Natural killer cell treated with Interleukin-12 subunit alpha and Interleukin-12 subunit beta and Interleukin-15 and Interleukin-18, amount 100 ng/mL, for 72 hours (primary cell): ENCODE data around the gene ABHD2. TPM values are rescaled to one million over a fixed set of nuclear protein-coding genes. Genes with fewer than 3 reads are reported as not detected.
A peak's percentile ranks its signal among the peaks of the same experiment; 100 is the strongest.

ENCODE experiments used
- ATAC-seq, 2 donors: fragments of 150-1000 bp; cut with Tn5 transposase in 1 of 2; sonication (Bioruptor Pico), chemical (Tn5 transposase) in 1 of 2; 2 replicates each; pipeline ENCODE4 v1.10.0; 2021
- DNase-seq: peaks from one replicate; pipeline ENCODE4 v3.0.0; 2022; ENCODE audit warnings: low spot score
- H3K27ac Mint-ChIP-seq, 2 donors: 1 replicate in 1 of 2; 2 replicates in 1 of 2; pipeline ENCODE4 v1.8.0; 2022; ENCODE audit warnings: mixed read lengths in 2 of 2, mild to moderate bottlenecking in 1 of 2, moderate library complexity in 1 of 2
- H3K27me3 Mint-ChIP-seq, 2 donors: 1 replicate in 1 of 2; 2 replicates in 1 of 2; pipeline ENCODE4 v1.8.0; 2022; ENCODE audit warnings: mixed read lengths in 2 of 2
- H3K36me3 Mint-ChIP-seq: one replicate; pipeline ENCODE4 v1.8.0; 2022; ENCODE audit warnings: mixed read lengths
- H3K4me1 Mint-ChIP-seq, 2 donors: 1 replicate in 1 of 2; 2 replicates in 1 of 2; pipeline ENCODE4 v1.8.0; 2022; ENCODE audit warnings: low read depth in 2 of 2, mixed read lengths in 2 of 2, mild to moderate bottlenecking in 1 of 2
- H3K4me3 Mint-ChIP-seq: one replicate; pipeline ENCODE4 v1.8.0; 2022; ENCODE audit warnings: mixed read lengths
- H3K9me3 Mint-ChIP-seq: 2 replicates; pipeline ENCODE4 v1.8.0; 2022; ENCODE audit warnings: mixed read lengths
- total RNA-seq, 2 donors: library from RNA; stranded (reverse); gene quantifications; one replicate each; pipeline ENCODE4 v1.2.3, GENCODE V29; 2022

The ABHD2 gene
- total RNA-seq, 2 donors from 2014 or later: 130 to 214 TPM

DNA sequence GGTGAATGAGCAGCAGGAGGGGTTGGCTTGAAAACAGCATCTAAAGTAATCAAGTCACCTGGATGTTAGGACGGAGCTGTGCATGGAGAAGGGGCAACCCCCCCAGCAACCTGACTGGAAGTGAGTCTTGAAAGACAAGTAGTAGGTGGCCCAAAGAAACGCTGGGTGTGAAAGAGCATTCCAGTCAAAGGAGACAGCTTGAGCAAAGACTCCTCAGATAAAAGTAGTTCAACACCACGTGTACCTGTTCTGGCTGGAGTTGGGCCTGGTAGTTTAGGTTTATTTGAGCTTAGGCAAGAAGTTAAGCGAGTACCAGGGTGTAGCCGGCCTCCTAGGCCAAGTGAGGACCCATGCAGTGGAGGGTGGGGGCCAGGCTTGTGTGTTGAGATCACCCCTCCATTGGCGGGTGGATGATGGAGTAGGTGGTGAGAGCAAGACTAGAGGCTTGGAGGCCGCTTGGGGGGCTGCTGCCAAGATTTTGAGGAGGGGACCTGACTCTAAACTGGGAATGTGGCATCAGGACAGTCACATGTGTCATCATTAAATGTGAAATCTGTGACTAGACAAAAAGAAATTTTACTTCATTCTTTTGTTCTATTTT is 61.3 kb downstream of the ABHD2 start:
- H3K4me3 Mint-ChIP-seq: no peak overlapping the region
- DNase-seq (no peak), ATAC-seq (no peak)
- peaks cover 40 to 44% of the 10 kb centered on the region in 2 donors for H3K4me1 Mint-ChIP-seq
- no peaks in the 10 kb centered on the region for H3K27me3 Mint-ChIP-seq
- peak overlapping the region; percentile 3 to 86 for H3K27ac Mint-ChIP-seq
- peaks cover 7% of the 10 kb centered on the region for H3K36me3 Mint-ChIP-seq
- H3K9me3 Mint-ChIP-seq: no peaks in the 10 kb centered on the region

- H3K4me1 Mint-ChIP-seq: peaks cover 33 to 37% of the 10 kb centered on the region in 2 donors
- DNase-seq: no peak
- peaks cover 9% of the 10 kb centered on the region for H3K36me3 Mint-ChIP-seq
- ATAC-seq: no peak
- H3K4me3 Mint-ChIP-seq: no peak overlapping the region
- H3K9me3 Mint-ChIP-seq: no peaks in the 10 kb centered on the region
- H3K27ac Mint-ChIP-seq: peak overlapping the region; percentile 3 to 86
- H3K27me3 Mint-ChIP-seq: no peaks in the 10 kb centered on the region
Observed at GRCh38 chr15:89150287-89150686, 62.0 kb downstream of the ABHD2 start.

DNA sequence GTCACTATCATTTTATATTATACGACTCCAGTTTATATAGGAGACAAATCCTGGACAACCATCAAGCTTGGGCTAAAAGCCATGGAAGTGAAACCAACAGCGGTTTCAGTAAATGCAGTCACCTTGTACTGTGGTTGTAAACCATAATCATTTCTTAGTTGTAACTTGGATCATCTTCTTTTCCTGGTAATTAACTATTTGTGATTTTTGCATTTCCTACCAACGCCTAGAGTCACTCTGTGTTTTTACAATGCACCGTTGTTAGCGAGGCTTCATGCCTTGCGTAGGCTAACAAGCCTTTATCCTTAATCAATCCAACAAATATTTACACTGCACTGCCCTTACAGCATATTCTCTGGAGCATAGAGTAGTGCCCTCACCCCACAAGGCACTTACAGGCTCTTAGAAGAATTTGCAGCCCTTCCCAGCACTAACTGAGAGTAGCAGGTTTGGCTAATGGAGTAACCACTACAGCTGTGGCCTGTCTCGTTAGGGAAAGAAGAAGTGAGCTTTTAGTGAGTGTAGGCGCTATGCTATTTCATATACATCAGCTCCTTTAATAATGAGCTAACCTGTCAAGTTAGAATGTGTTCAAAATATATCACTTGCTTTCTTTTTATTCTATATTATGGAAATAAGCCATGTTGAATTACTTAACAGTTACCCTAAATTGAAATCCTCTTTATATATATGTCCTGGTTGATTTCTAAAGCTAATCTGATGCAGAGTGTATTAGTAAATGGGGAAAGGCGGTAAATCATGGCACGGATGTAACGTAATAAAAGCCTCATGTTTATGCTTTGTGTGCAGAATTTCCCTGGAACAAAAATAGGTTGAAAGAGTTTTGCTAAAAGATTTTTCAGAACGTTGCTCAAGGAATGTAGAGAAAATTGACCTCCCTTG is 62.8 kb downstream of the ABHD2 start:
- Mint-ChIP-seq H3K9me3 (no peaks in the 10 kb centered on the region), H3K36me3 (peaks cover 9% of the 10 kb centered on the region), H3K27me3 (no peaks in the 10 kb centered on the region), H3K4me1 (peaks cover 27 to 30% of the 10 kb centered on the region in 2 donors), H3K4me3 (no peak overlapping the region), H3K27ac (peak overlapping the region in 1 of 2 donors; percentile 86)
- DNase-seq: no peak
- ATAC-seq: no peak

DNA sequence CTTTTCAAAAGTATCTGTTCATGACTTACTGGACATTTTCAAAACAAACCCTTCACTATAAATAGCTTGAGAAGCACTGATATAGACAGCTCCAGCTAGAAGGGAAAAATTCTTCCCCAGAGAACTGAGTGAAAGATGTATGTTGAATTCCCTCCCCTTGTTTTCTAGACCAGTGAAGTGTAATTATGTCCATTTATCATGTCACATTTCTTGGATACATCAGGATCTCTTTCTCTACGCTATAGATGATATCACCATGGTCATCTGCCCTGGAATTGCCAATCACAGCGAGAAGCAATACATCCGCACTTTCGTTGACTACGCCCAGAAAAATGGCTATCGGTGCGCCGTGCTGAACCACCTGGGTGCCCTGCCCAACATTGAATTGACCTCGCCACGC is 66.9 kb downstream of the ABHD2 start:
- Mint-ChIP-seq H3K36me3 (peaks cover 15% of the 10 kb centered on the region), H3K9me3 (no peaks in the 10 kb centered on the region), H3K27me3 (no peaks in the 10 kb centered on the region), H3K4me3 (no peak overlapping the region), H3K27ac (no peak overlapping the region), H3K4me1 (peaks cover 26 to 35% of the 10 kb centered on the region in 2 donors)
- DNase-seq: no peak
- no peak for ATAC-seq

DNA sequence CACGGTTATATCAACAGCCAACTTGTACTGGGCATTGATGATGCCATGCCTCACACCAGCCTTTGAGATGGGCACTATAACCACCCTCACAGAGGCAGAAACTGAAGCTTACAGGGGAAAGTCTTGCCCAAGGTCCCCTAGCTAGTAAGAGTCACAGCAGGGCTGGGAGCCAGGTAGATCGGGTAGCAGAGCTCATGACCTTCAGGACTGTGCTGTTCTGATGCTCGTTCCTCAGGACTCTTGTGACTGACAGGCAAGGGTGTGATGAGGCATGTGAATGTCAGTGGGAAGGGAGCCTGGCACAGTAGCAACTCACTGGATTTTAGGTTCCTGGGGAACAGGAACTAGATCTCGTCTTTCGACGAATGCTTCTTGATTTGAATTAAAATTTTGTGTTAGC is 67.4 kb downstream of the ABHD2 start:
- ATAC-seq: no peak
- no peak overlapping the region for H3K4me3 Mint-ChIP-seq
- H3K4me1 Mint-ChIP-seq: peaks cover 21 to 34% of the 10 kb centered on the region in 2 donors
- no peaks in the 10 kb centered on the region for H3K9me3 Mint-ChIP-seq
- no peaks in the 10 kb centered on the region for H3K27me3 Mint-ChIP-seq
- no peak overlapping the region for H3K27ac Mint-ChIP-seq
- H3K36me3 Mint-ChIP-seq: peaks cover 15% of the 10 kb centered on the region
- DNase-seq: no peak

GRCh38 chr15:89157061-89157460 is 68.8 kb downstream of the ABHD2 start:
- Mint-ChIP-seq H3K27ac (peak overlapping the region in 1 of 2 donors; percentile 61), H3K4me1 (peaks cover 13 to 30% of the 10 kb centered on the region in 2 donors), H3K4me3 (no peak overlapping the region), H3K27me3 (no peaks in the 10 kb centered on the region), H3K36me3 (peaks cover 13% of the 10 kb centered on the region), H3K9me3 (no peaks in the 10 kb centered on the region)
- no peak for ATAC-seq
- no peak for DNase-seq

GRCh38 chr15:89157918-89158564 is 69.8 kb downstream of the ABHD2 start:
- peaks cover 13% of the 10 kb centered on the region for H3K36me3 Mint-ChIP-seq
- H3K9me3 Mint-ChIP-seq: no peaks in the 10 kb centered on the region
- H3K4me1 Mint-ChIP-seq: peaks cover 14 to 36% of the 10 kb centered on the region in 2 donors
- DNase-seq (no peak), ATAC-seq (peak in 1 of 2 donors; percentile 24)
- no peak overlapping the region for H3K4me3 Mint-ChIP-seq
- no peaks in the 10 kb centered on the region for H3K27me3 Mint-ChIP-seq
- peak overlapping the region in 1 of 2 donors; percentile 61 for H3K27ac Mint-ChIP-seq

DNA sequence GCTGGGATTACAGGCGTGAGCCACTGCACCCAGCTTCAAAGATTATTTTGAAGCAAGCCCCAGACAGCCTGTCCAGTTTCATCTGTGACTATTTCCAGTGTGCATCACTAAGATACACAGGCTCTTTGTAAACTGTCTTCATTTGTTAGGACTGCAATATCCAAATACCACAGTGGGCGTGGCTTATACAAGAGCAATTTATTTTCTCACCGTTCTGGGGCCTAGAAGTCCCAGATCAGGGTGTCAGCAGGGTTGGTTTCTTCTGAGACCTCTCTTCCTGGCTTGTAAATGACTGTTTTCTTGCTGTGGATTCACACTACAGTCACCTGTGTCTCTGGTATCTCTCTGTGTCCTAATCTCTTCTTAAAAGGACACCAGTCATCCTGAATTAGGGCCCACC is 73.4 kb downstream of the ABHD2 start:
- peak overlapping the region; percentile 62 to 80 for H3K27ac Mint-ChIP-seq
- H3K4me1 Mint-ChIP-seq: peaks cover 8 to 35% of the 10 kb centered on the region in 2 donors
- no peak for DNase-seq
- H3K36me3 Mint-ChIP-seq: peaks cover 9% of the 10 kb centered on the region
- ATAC-seq: no peak
- no peak overlapping the region for H3K4me3 Mint-ChIP-seq
- H3K9me3 Mint-ChIP-seq: no peaks in the 10 kb centered on the region
- no peaks in the 10 kb centered on the region for H3K27me3 Mint-ChIP-seq

DNA sequence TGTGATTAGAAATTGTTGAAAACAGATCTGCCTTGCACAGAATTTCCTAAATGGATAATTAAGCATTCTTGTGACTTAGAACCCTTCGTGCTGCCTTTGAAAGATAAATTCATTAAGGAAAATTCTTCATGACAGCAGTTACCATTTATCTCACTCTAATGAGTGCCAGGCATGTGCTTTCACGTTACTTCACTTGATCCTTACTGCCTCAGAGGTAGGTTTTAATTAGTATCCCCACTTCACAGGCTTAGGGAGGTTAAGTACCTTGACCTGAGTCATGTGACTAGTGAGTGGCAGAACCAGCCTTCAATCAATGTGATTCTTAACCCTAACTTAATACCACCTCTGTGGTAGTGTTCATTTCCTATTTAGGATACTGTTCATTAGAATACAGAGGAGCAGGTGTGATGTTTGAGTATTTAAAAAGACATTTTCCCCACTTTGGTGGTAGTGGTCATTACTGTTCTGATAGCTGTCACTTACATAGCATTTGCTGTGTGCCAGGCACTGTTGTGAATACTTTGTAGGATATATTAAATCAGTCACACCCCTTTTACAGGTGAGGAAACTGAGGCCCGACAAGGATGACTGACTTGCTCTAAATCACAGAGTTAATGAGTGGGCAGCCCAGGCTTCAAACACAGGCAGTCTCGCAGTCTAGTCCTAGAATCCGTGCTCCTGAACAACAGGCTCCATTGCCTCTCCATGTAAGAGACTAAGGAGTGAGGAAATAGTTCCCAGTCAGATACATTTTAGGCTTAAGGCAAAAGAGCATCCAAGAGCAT is 75.2 kb downstream of the ABHD2 start:
- H3K27ac Mint-ChIP-seq: peak overlapping the region; percentile 16 to 80
- H3K4me1 Mint-ChIP-seq: peaks cover 23 to 43% of the 10 kb centered on the region in 2 donors
- no peaks in the 10 kb centered on the region for H3K9me3 Mint-ChIP-seq
- H3K27me3 Mint-ChIP-seq: no peaks in the 10 kb centered on the region
- H3K36me3 Mint-ChIP-seq: peaks cover 4% of the 10 kb centered on the region
- DNase-seq (no peak), ATAC-seq (no peak)
- no peak overlapping the region for H3K4me3 Mint-ChIP-seq

DNA sequence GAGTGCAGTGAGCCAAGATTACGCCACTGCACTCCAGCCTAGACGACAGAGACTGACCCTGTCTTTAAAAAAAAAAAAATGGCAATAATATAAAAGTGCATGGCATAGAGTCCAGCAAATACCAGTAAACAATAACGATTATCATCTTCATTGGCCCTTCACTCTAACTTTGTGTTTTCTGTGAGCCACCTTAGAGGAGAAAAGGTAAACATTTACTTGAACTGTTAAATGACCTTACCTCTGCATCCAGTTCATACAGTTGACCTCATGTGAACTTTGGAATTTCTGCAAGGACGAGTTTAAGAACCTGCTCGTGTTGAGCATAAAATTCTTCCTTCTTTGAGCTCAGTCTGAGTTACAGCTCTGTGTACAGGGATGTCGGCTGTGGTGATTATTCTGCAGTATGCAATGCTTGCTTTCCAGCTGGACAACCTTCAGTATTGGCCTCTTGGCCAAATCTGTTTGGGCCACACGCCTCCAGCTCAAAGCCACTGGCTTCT is 76.5 kb downstream of the ABHD2 start:
- DNase-seq: no peak
- Mint-ChIP-seq H3K36me3 (peaks cover 4% of the 10 kb centered on the region), H3K27ac (no peak overlapping the region), H3K27me3 (no peaks in the 10 kb centered on the region), H3K4me1 (peaks cover 36 to 46% of the 10 kb centered on the region in 2 donors), H3K9me3 (no peaks in the 10 kb centered on the region), H3K4me3 (no peak overlapping the region)
- ATAC-seq: no peak

- no peaks in the 10 kb centered on the region for H3K27me3 Mint-ChIP-seq
- peak overlapping the region; percentile 14 to 75 for H3K27ac Mint-ChIP-seq
- H3K4me3 Mint-ChIP-seq: no peak overlapping the region
- peaks cover 4% of the 10 kb centered on the region for H3K36me3 Mint-ChIP-seq
- peaks cover 38 to 43% of the 10 kb centered on the region in 2 donors for H3K4me1 Mint-ChIP-seq
- no peak for DNase-seq
- no peak for ATAC-seq
- H3K9me3 Mint-ChIP-seq: no peaks in the 10 kb centered on the region
Observed at GRCh38 chr15:89165677-89166076, 77.4 kb downstream of the ABHD2 start.

DNA sequence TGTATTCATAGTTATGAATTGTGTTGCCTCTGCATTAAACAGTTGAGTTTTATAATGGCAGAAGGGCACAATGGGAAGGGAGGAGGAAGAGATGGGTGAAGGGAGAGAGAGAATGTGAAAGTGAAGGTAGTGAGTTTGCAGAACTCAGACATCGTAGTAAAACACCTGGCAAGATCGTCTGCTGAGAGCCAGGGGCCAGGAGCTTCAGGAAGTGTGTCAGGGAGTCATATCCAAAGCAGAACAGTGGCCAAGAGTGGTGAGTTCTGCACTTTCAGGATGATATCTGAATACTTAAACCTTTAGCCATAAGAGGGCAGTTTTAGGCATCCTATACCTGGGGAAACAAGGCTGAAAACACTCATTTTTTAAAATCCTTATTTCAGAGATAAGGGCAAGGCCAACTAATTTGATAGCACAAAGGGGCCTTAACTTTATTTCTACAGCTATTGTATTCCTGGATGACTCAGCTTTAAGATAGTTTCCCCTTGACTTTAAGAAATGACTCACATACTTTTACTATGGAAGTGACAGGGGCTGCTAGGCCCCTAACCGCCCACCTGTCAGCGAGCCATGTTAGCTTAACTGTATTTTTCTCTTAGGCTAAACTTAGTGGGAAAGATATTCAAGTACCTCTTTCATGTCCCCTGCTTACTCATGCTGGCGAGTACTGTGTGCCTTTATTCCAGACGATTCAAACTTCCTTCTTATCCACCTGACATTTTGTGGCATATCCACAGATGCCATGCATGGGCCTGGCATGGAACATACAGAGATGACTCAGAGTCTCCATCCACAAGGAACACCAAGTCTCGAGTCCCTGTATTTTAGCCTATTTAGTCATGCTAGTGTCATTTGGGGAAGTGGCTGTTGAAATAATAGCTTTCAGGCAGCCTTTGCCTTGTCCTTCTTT is 79.3 kb downstream of the ABHD2 start:
- Mint-ChIP-seq H3K4me1 (peaks cover 30 to 36% of the 10 kb centered on the region in 2 donors), H3K36me3 (no peaks in the 10 kb centered on the region), H3K9me3 (no peaks in the 10 kb centered on the region), H3K27me3 (no peaks in the 10 kb centered on the region), H3K4me3 (peak overlapping the region; percentile 77), H3K27ac (peak overlapping the region; percentile 82 to 95)
- ATAC-seq (peak; percentile 74 to 82), DNase-seq (no peak)
